PC-3 (cell line): ENCODE measurements around the gene PPP1R36.

Experiments used
- EZH2 ChIP-seq: fragments of 300-600 bp; sonication (generic); IDR thresholded peaks from one replicate; pipeline ENCODE4 v1.6.1; 2017; ENCODE audit warnings: antibody characterized with exemption, mild to moderate bottlenecking, low read length; ENCODE audit not compliant: unreplicated experiment
- EZH2phosphoT487 ChIP-seq: fragments of 300-600 bp; sonication (generic); IDR thresholded peaks from 2 replicates; pipeline ENCODE4 v1.6.1; 2018; ENCODE audit warnings: mild to moderate bottlenecking, antibody characterized with exemption, low read length, borderline replicate concordance
- TF ChIP-seq, protein P1 (sequence below): fragments of 300-600 bp; sonication (generic); conservative IDR thresholded peaks from 2 replicates; pipeline ENCODE4 v1.5.1; 2017; ENCODE audit warnings: antibody characterized with exemption, low read depth, mild to moderate bottlenecking, low read length

DNA sequence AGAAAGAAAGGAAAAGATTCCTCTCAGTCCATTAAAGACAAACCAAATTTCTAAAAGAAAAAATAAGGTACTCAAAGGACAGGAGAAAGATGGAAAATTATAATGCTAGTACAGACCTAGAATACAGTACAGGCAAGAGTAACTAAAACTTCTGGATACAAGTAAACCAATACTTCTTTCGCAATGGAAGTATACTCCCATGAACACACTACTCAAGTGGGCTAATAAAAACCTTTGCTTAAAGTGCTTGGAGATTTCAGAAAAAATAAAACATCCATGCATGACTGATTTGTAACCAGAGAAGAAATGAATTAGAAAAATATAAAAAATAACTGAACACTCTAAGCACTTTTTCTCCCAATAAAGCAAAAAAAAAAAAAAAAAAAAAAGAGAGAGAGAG is 49.7 kb upstream of the PPP1R36 start:
- TF ChIP-seq, protein P1, sequence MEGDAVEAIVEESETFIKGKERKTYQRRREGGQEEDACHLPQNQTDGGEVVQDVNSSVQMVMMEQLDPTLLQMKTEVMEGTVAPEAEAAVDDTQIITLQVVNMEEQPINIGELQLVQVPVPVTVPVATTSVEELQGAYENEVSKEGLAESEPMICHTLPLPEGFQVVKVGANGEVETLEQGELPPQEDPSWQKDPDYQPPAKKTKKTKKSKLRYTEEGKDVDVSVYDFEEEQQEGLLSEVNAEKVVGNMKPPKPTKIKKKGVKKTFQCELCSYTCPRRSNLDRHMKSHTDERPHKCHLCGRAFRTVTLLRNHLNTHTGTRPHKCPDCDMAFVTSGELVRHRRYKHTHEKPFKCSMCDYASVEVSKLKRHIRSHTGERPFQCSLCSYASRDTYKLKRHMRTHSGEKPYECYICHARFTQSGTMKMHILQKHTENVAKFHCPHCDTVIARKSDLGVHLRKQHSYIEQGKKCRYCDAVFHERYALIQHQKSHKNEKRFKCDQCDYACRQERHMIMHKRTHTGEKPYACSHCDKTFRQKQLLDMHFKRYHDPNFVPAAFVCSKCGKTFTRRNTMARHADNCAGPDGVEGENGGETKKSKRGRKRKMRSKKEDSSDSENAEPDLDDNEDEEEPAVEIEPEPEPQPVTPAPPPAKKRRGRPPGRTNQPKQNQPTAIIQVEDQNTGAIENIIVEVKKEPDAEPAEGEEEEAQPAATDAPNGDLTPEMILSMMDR: no peak
- TF ChIP-seq EZH2 (no peak), EZH2phosphoT487 (no peak)
